HUDEP-2 (cell line): Measurements from ENCODE around the gene CCDC200.
A peak's percentile ranks its signal among the peaks of the same experiment; 100 is the strongest.
"Not testable (repeated sequence)": the region's sequence is repeated elsewhere in the genome, so short reads cannot be mapped to it uniquely, and the experiment has no call there.

ENCODE experiments used
- DNase-seq, 76 experiments: peaks; one replicate each; lab custom pipeline; 2025; ENCODE audit not compliant: unreplicated experiment in 76 of 76; lab: John Stamatoyannopoulos, UW

The CCDC200 gene

DNA sequence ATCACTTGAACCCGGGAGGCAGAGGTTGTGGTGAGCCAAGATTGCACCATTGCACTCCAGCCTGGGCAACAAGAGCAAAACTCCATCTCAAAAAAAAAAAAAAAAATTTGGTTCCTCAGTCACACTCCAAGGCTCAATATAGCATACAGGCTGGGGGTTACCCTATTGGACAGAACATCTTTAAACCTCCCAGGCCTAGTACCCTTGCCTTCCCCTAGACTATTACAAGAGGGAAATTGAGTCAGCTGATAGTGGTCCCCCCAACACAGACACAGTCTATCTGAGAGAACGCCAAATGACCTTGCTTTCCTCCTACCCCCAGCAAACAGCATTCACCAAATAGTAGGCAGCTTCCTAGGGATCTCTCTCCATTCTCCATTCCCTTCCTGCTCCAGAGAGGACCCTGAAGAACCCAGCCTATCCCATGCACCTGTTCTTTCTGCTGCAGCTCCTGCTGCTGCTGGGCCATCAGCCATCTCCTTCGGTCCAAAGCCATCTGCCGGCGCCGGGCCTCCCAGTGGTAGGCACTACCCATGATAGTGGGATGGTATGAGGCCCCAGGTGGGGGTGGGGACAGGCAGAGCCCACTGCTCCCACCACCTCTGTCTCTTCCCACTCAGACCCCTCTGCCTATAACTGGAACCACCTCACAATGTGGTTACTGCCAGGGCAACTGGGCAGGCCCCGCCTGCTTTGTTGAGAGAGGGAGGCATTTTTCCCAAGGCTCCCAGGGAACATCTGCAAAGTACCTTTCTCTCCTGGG is at the start of gene CCDC200:
TSS of gene CCDC200 (minus strand) at position 604 of the 763 bp plus-strand sequence. CDS start at position 535, 69 bp downstream.
- DNase-seq: not testable (repeated sequence)

DNA sequence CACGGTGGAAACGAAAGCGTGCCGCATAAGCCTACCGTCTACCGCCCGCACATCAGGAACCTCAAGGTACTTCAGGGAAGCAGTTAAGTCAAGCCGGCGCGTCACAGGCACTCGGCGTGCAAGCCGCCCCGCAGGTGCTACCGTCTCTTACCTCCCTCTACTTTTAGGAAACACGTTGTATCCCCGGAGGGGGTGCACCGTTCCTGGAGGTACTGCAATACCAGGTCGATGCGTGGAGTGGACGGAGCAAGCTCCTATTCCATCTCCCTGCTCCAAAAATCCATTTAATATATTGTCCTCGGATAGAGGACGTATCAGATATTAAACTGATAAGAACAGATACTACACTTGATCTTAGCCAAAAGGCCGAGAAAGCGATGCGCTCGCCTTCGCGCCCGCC is 44.5 kb upstream of the CCDC200 start:
- not testable (repeated sequence) for DNase-seq

- not testable (repeated sequence) for DNase-seq
Measured at GRCh38 chr17:43272483-43272882, 44.1 kb upstream of the CCDC200 start.

DNA sequence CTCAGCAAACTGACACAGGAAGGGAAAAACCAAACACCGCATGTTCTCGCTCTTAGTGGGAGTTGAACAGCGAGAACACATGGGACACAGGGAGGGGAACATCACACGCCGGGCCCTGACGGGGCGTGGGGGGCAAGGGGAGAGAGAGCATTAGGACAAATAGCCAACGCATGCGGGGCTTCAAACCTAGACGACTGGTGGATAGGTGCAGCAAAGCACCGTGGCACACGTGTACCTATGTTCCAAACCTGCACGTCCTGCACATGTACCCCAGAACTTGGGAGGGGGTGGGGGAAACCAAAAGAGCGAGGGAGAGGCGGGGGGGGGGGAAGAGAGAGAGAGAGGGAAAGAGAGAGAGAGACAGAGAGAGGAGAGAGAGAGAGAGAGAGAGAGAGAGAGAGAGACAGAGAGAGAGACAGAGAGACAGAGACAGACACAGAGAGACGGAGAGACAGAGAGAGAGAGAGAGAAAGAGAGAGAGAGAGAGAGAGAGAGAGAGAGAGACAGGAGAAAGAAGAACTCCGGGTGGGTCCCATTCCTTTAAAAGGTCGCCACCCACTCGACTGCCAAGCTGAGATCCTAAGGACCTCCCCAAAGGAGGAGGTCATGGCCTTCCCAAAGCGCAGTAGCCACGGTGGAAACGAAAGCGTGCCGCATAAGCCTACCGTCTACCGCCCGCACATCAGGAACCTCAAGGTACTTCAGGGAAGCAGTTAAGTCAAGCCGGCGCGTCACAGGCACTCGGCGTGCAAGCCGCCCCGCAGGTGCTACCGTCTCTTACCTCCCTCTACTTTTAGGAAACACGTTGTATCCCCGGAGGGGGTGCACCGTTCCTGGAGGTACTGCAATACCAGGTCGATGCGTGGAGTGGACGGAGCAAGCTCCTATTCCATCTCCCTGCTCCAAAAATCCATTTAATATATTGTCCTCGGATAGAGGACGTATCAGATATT is 42.4 kb upstream of the CCDC200 start:
- DNase-seq: not testable (repeated sequence)

GRCh38 chr17:43246456-43246855 is 18.0 kb upstream of the CCDC200 start:
- DNase-seq: not testable (repeated sequence)

DNA sequence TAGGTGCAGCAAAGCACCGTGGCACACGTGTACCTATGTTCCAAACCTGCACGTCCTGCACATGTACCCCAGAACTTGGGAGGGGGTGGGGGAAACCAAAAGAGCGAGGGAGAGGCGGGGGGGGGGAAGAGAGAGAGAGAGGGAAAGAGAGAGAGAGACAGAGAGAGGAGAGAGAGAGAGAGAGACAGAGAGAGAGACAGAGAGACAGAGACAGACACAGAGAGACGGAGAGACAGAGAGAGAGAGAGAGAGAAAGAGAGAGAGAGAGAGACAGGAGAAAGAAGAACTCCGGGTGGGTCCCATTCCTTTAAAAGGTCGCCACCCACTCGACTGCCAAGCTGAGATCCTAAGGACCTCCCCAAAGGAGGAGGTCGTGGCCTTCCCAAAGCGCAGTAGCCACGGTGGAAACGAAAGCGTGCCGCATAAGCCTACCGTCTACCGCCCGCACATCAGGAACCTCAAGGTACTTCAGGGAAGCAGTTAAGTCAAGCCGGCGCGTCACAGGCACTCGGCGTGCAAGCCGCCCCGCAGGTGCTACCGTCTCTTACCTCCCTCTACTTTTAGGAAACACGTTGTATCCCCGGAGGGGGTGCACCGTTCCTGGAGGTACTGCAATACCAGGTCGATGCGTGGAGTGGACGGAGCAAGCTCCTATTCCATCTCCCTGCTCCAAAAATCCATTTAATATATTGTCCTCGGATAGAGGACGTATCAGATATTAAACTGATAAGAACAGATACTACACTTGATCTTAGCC is 12.4 kb upstream of the CCDC200 start:
- not testable (repeated sequence) for DNase-seq

GRCh38 chr17:43239597-43239996 is 11.2 kb upstream of the CCDC200 start:
- not testable (repeated sequence) for DNase-seq

DNA sequence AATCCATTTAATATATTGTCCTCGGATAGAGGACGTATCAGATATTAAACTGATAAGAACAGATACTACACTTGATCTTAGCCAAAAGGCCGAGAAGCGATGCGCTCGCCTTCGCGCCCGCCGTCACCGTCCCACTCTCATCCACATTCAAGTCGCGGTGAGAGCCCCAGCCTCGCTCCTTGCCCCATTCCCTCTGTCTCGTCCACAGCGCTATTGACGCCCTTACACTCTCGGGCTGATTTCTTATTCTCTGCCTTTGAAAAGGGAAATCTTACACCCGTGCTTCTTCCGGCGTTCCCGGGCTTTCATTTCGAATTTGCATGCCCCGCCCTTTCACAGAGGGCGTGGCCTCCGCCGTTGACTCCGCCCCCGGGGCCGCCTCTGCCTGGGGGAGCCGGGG is 5.5 kb upstream of the CCDC200 start, which contains the start of gene RNU2-1:
TSS of gene RNU2-1 (minus strand) at position 101 of the 400 bp plus-strand sequence.
- not testable (repeated sequence) for DNase-seq

DNA sequence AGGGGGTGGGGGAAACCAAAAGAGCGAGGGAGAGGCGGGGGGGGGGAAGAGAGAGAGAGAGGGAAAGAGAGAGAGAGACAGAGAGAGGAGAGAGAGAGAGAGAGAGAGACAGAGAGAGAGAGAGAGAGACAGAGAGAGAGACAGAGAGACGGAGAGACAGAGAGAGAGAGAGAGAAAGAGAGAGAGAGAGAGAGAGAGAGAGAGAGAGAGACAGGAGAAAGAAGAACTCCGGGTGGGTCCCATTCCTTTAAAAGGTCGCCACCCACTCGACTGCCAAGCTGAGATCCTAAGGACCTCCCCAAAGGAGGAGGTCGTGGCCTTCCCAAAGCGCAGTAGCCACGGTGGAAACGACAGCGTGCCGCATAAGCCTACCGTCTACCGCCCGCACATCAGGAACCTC is 4.8 kb upstream of the CCDC200 start:
- DNase-seq: not testable (repeated sequence)

GRCh38 chr17:43232021-43232699 is 3.7 kb upstream of the CCDC200 start:
- not testable (repeated sequence) for DNase-seq

GRCh38 chr17:43231205-43232020 is 3.0 kb upstream of the CCDC200 start:
- not testable (repeated sequence) for DNase-seq

GRCh38 chr17:43226393-43226792 is 2.0 kb downstream of the CCDC200 start:
- DNase-seq: no peak

DNA sequence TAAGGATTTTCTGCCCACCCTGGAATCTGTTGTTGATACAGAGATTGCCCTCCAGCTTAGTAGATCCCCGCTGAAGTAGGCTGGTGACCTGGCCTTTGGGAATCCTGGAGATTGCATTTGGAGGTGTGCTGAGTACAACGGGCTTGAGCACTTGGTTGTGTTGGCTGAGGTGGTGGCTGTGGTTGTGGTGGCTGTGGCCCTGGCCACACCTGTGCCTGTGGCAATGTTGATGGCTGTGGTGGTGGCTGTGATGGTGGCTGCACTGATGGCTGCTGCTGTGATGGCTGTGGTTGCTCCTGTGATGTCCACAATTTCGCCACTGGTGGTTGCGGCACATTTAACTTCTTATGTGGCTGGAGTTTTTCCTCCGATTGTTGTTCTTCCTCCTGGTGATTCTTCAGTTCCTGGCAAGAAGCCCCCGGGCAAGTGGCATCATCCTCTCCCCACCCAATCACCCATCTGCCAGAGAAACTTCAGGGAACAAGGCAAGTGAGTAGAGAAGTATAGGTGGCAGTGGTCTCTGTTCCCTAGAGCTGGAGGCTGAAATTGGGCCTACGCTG is 4.2 kb downstream of the CCDC200 start:
- no peak for DNase-seq

DNA sequence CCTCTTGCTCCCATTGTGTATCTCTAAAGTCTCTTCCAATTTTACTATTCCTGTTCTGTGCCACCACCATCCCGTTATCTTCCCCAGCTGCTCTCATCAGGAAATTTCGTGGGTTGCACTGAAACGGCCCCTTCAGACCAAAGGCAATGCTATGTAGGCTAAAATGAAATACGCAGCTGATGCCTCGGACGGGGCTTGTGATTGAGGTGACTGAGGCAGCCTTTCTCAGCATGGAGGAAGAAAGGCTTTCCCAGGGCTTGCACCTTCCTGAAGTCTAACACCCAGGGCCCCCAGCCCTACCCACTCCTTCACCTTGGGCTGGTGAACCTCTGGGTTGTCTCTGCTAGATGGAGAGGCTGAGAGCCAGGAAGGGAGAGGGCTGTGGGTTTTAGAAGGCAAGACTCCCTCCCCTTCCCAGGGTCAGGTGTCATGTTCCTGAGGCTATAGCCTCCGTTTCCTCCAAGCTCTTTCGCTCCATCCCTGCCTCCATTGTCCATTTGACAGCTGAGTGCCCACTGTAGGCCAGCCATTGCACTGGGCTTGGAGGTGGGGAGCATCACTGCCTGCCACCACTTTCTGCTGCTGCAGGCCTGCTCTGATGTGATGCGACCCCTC is 7.8 kb downstream of the CCDC200 start:
- DNase-seq: no peak

DNA sequence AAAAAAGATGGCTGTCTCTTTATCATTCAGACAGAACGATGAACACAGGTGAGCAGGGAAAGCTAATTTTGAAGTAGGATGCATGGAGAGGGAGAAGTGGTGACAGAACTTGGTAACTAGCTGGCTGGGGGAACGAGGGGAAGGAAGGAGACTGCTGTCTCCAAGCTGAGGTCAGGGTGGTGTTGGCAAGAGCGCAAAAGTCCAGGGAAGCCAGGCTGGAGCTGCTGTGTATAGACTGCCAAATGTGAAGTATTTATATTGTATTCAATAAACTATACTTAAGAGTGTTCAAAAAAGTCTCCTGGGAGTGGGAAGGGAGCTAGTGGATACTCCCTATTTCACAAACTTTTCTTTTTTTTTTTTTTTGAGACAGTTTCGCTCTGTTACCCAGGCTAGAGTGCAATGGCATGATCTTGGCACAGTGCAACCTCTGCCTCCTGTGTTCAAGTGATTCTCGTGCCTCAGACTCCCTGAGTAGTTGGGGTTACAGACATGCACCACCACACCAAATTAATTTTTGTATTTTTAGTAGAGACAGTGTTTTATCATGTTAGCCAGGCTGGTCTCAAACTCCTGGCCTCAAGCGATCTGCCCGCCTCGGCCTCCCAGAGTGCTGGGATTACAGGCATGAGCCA is 8.6 kb downstream of the CCDC200 start:
- DNase-seq: peak in 1 of 76 experiments; percentile 0

DNA sequence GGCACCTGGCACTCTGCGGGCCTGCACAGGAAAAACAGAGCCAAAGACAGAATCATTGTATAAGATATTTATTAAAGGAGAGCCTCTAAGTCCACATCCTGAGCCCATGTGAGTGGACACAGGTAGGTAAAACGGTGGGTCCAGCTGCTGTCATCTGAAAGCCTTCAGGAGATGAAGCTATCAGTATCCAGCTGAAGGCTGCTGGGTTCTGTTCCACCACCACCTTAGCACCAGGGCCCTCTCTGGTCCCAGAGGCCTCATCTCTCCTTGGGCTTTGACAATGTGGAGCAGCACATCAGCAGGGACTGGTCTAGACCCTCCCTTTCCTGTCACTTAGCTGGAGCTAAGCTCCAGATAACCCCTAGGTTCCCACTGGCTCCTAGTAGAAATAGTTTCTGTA is 9.4 kb downstream of the CCDC200 start:
- no peak for DNase-seq

GRCh38 chr17:43217614-43218087 is 10.8 kb downstream of the CCDC200 start:
- no peak for DNase-seq
